H9 (cell line): ENCODE results near the gene SHANK3. TPM values are rescaled to one million over a fixed set of nuclear protein-coding genes. Genes with fewer than 3 reads are reported as not detected.

Experiments
- DNase-seq: peaks from one replicate; pipeline ENCODE4 v3.0.0-alpha.2; 2017
- H2AFZ ChIP-seq: one replicate; pipeline ENCODE4 v1.6.1; 2013; ENCODE audit warnings: mild to moderate bottlenecking, low read length, control low read depth, moderate library complexity
- H2AK5ac ChIP-seq: 2 replicates; pipeline ENCODE4 v1.6.1; 2013; ENCODE audit warnings: low read length, control low read depth, mixed read lengths; ENCODE audit not compliant: insufficient read length
- H2BK120ac ChIP-seq: one replicate; pipeline ENCODE4 v1.6.1; 2013; ENCODE audit warnings: low read depth, mild to moderate bottlenecking, low read length, control low read depth, inconsistent platforms; ENCODE audit not compliant: poor library complexity, severe bottlenecking
- H2BK12ac ChIP-seq: 2 replicates; pipeline ENCODE4 v1.6.1; 2013; ENCODE audit warnings: low read length, control low read depth, mixed read lengths, low read depth; ENCODE audit not compliant: insufficient read length
- H2BK15ac ChIP-seq: 2 replicates; pipeline ENCODE4 v1.6.1; 2013; ENCODE audit warnings: low read depth, low read length, control low read depth
- H2BK20ac ChIP-seq: one replicate; pipeline ENCODE4 v1.6.1; 2013; ENCODE audit warnings: low read depth, mild to moderate bottlenecking, low read length, control low read depth, inconsistent platforms; ENCODE audit not compliant: poor library complexity, severe bottlenecking
- H2BK5ac ChIP-seq: 2 replicates; pipeline ENCODE4 v1.6.1; 2013; ENCODE audit warnings: low read length, control low read depth, mixed read lengths; ENCODE audit not compliant: insufficient read length
- H3K14ac ChIP-seq: 2 replicates; pipeline ENCODE4 v1.6.1; 2013; ENCODE audit warnings: low read length, control low read depth; ENCODE audit not compliant: insufficient read depth
- H3K18ac ChIP-seq: 2 replicates; pipeline ENCODE4 v1.6.1; 2013; ENCODE audit warnings: low read depth, mild to moderate bottlenecking, mixed read lengths, low read length, control low read depth; ENCODE audit not compliant: insufficient read length
- H3K23ac ChIP-seq: 2 replicates; pipeline ENCODE4 v1.6.1; 2013; ENCODE audit warnings: low read length, control low read depth, mixed read lengths, low read depth; ENCODE audit not compliant: insufficient read length
- H3K23me2 ChIP-seq: 2 replicates; pipeline ENCODE4 v1.6.1; 2013; ENCODE audit warnings: low read depth, mild to moderate bottlenecking, mixed read lengths, low read length, control low read depth; ENCODE audit not compliant: insufficient read length, poor library complexity, severe bottlenecking
- H3K27ac ChIP-seq: 2 replicates; pipeline ENCODE4 v1.5.1; 2013; ENCODE audit warnings: low read length, control low read depth, mixed read lengths, low read depth; ENCODE audit not compliant: insufficient read length
- H3K27me3 ChIP-seq: 2 replicates; pipeline ENCODE4 v1.6.1; 2013; ENCODE audit warnings: low read length, control low read depth, inconsistent platforms; ENCODE audit not compliant: insufficient read depth
- H3K4ac ChIP-seq: 2 replicates; pipeline ENCODE4 v1.6.1; 2013; ENCODE audit warnings: low read depth, mild to moderate bottlenecking, control low read depth, inconsistent platforms, low read length, moderate library complexity
- H3K4me1 ChIP-seq: 2 replicates; pipeline ENCODE4 v1.6.1; 2013; ENCODE audit warnings: low read length, control low read depth, inconsistent platforms; ENCODE audit not compliant: insufficient read depth
- H3K4me2 ChIP-seq: 2 replicates; pipeline ENCODE4 v1.6.1; 2013; ENCODE audit warnings: low read length, control low read depth, mixed read lengths; ENCODE audit not compliant: insufficient read length, insufficient read depth
- H3K56ac ChIP-seq: 2 replicates; pipeline ENCODE4 v1.6.1; 2013; ENCODE audit warnings: low read depth, mild to moderate bottlenecking, mixed read lengths, low read length, control low read depth; ENCODE audit not compliant: insufficient read length
- H3K79me1 ChIP-seq: 2 replicates; pipeline ENCODE4 v1.6.1; 2013; ENCODE audit warnings: low read depth, mild to moderate bottlenecking, moderate library complexity, low read length, control low read depth, inconsistent platforms; ENCODE audit not compliant: insufficient read depth, poor library complexity, severe bottlenecking
- H3K79me2 ChIP-seq: 2 replicates; pipeline ENCODE4 v1.6.1; 2013; ENCODE audit warnings: low read length, control low read depth, inconsistent platforms; ENCODE audit not compliant: insufficient read depth
- H3K9ac ChIP-seq: 2 replicates; pipeline ENCODE4 v1.6.1; 2013; ENCODE audit warnings: low read length, control low read depth, mixed read lengths; ENCODE audit not compliant: insufficient read length; ENCODE audit errors: extremely low read depth
- H3K9me3 ChIP-seq: one replicate; pipeline ENCODE4 v1.6.1; 2013; ENCODE audit warnings: low read depth, low read length, inconsistent platforms; ENCODE audit not compliant: control insufficient read depth
- H3T11ph ChIP-seq: one replicate; pipeline ENCODE4 v1.6.1; 2013; ENCODE audit warnings: mild to moderate bottlenecking, low read length, control low read depth, inconsistent platforms
- H4K20me1 ChIP-seq: one replicate; pipeline ENCODE4 v1.6.1; 2013; ENCODE audit not compliant: control insufficient read depth, insufficient read length, insufficient read depth
- H4K5ac ChIP-seq: 2 replicates; pipeline ENCODE4 v1.6.1; 2013; ENCODE audit warnings: low read depth, mild to moderate bottlenecking, mixed read lengths, low read length, control low read depth; ENCODE audit not compliant: insufficient read length
- H4K8ac ChIP-seq: replicated peaks from 2 replicates; pipeline ENCODE4 v1.6.1; 2013; ENCODE audit warnings: low read length, control low read depth, mixed read lengths, low read depth; ENCODE audit not compliant: insufficient read length
- H4K91ac ChIP-seq: 2 replicates; pipeline ENCODE4 v1.6.1; 2013; ENCODE audit warnings: low read depth, mild to moderate bottlenecking, moderate library complexity, mixed read lengths, low read length, control low read depth; ENCODE audit not compliant: insufficient read length
- H3K27ac Mint-ChIP-seq, 3 experiments: 2 replicates in 2 of 3; 3 replicates in 1 of 3; pipeline ENCODE4 v1.8.0; 2020 to 2021; ENCODE audit warnings: mixed read lengths in 3 of 3, mild to moderate bottlenecking in 1 of 3, moderate library complexity in 1 of 3
- H3K27me3 Mint-ChIP-seq: 2 replicates; pipeline ENCODE4 v1.8.0; 2021; ENCODE audit warnings: low read depth, mild to moderate bottlenecking, moderate library complexity, mixed read lengths
- H3K36me3 Mint-ChIP-seq, 3 experiments: 2 replicates in 2 of 3; 3 replicates in 1 of 3; pipeline ENCODE4 v1.8.0; 2020 to 2021; ENCODE audit warnings: low read depth in 3 of 3, mixed read lengths in 3 of 3; ENCODE audit not compliant: insufficient read depth in 1 of 3
- H3K4me1 Mint-ChIP-seq, 2 experiments: 2 replicates each; pipeline ENCODE4 v1.8.0; 2020; ENCODE audit warnings: mixed read lengths in 2 of 2
- H3K4me3 Mint-ChIP-seq, 2 experiments: 2 replicates in 1 of 2; 3 replicates in 1 of 2; pipeline ENCODE4 v1.8.0; 2020 to 2021; ENCODE audit warnings: mild to moderate bottlenecking in 2 of 2, mixed read lengths in 2 of 2, moderate library complexity in 1 of 2
- H3K9me3 Mint-ChIP-seq, 2 experiments: 2 replicates in 1 of 2; 3 replicates in 1 of 2; pipeline ENCODE4 v1.8.0; 2020; ENCODE audit warnings: mild to moderate bottlenecking in 2 of 2, mixed read lengths in 2 of 2, moderate library complexity in 1 of 2
- CTCF ChIP-seq: fragments of 200-600 bp; sonication (generic); conservative IDR thresholded peaks from 3 replicates; pipeline ENCODE4 v1.8.0; 2021; ENCODE audit warnings: antibody characterized with exemption, mild to moderate bottlenecking
- WGBS: extraction: QIAGEN DNeasy Blood & Tissue Kit; methylation state at CpG from one replicate; pipeline ENCODE4 v1.1.7; 2013; ENCODE audit warnings: missing lambda C conversion rate, low lambda C conversion rate, mixed read lengths; ENCODE audit not compliant: insufficient read length; ENCODE audit errors: extremely low coverage; 5-methylcytosine and 5-hydroxymethylcytosine counted together
- total RNA-seq: library from RNA; stranded (reverse); gene quantifications from 2 replicates; pipeline ENCODE4 v1.2.1, GENCODE V29; 2021

The SHANK3 gene
- total RNA-seq, 1 experiment from 2014 or later, result 8.7 TPM

DNA sequence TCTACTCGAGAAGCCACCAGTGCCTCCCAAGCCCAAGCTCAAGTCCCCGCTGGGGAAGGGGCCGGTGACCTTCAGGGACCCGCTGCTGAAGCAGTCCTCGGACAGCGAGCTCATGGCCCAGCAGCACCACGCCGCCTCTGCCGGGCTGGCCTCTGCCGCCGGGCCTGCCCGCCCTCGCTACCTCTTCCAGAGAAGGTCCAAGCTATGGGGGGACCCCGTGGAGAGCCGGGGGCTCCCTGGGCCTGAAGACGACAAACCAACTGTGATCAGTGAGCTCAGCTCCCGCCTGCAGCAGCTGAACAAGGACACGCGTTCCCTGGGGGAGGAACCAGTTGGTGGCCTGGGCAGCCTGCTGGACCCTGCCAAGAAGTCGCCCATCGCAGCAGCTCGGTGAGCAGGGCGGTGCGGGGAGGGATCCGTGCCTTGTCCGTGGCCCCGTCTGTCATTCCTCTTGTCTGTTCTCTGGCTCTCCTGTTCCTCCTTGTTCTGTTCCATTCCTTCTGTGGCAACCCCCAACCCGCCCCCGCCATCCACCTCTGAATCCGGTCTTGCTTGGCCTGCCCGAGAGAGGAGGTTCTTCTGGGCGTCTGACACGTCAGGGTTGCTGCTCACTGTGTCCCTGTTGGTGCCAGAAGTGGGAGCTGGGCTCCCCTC lies 49.6 kb downstream of the SHANK3 start:
- no peak overlapping the region for H2BK12ac ChIP-seq
- H3K79me1 ChIP-seq, result no peaks in the 10 kb centered on the region
- Mint-ChIP-seq H3K4me1 (peaks cover 8 to 14% of the 10 kb centered on the region in 2 experiments), H3K4me3 (no peak overlapping the region), H3K27me3 (peaks cover 74% of the 10 kb centered on the region), H3K9me3 (peaks cover 0 to 4% of the 10 kb centered on the region in 2 experiments; a peak in 1 of 5 replicates), H3K36me3 (peaks cover 4 to 14% (median 13%) of the 10 kb centered on the region in 3 experiments; a peak in 6 of 7 replicates), H3K27ac (no peak overlapping the region)
- H3K56ac ChIP-seq, result no peak overlapping the region
- H2BK120ac ChIP-seq, result no peak overlapping the region
- no CpG with 5 or more reads among the region's 33 CpGs for WGBS
- H3K9ac ChIP-seq, result no peak overlapping the region
- no peak overlapping the region for H3K23ac ChIP-seq
- no peak overlapping the region for H2BK5ac ChIP-seq
- H3K18ac ChIP-seq, result no peak overlapping the region
- H3K79me2 ChIP-seq, result no peaks in the 10 kb centered on the region
- H3K23me2 ChIP-seq, result peaks cover 9% of the 10 kb centered on the region
- H3K4me2 ChIP-seq, result no peak overlapping the region
- no peak overlapping the region; the same call in 1 of the 2 replicates for H3K14ac ChIP-seq
- H3K4ac ChIP-seq, result no peak overlapping the region
- TF ChIP-seq CTCF, result no peak
- H2BK15ac ChIP-seq, result no peak overlapping the region
- no peaks in the 10 kb centered on the region for H4K20me1 ChIP-seq
- H4K8ac ChIP-seq, result no peak overlapping the region
- no peak for DNase-seq
- no peak overlapping the region for H4K91ac ChIP-seq
- H2BK20ac ChIP-seq, result no peak overlapping the region
- no peak overlapping the region for H3K27ac ChIP-seq
- H2AK5ac ChIP-seq, result no peak overlapping the region
- H2AFZ ChIP-seq, result no peak overlapping the region
- H3K27me3 ChIP-seq, result peaks cover 40% of the 10 kb centered on the region; the same call in 1 of the 2 replicates
- H3T11ph ChIP-seq, result no peak overlapping the region
- H4K5ac ChIP-seq, result no peak overlapping the region
- H3K9me3 ChIP-seq, result no peaks in the 10 kb centered on the region
- H3K4me1 ChIP-seq, result no peaks in the 10 kb centered on the region

Other genes starting within 250 kb of the SHANK3 start
- gene SBF1, start 197.8 kb upstream of the SHANK3 start, total RNA-seq, result 69.8 and 72.0 TPM in 2 replicates
- 11.4 and 11.9 TPM in 2 replicates for gene ADM2, start 191.3 kb upstream of the SHANK3 start, total RNA-seq
- gene MIOX, start 186.0 kb upstream of the SHANK3 start, total RNA-seq, result 1.4 and 1.5 TPM in 2 replicates
- gene LMF2, start 165.1 kb upstream of the SHANK3 start, total RNA-seq, result 43.6 and 46.0 TPM in 2 replicates
- 76.2 and 78.1 TPM in 2 replicates for gene NCAPH2, start 164.6 kb upstream of the SHANK3 start, total RNA-seq
- gene SCO2, start 147.2 kb upstream of the SHANK3 start, total RNA-seq, result 3.3 and 3.4 TPM in 2 replicates
- gene TYMP, start 142.8 kb upstream of the SHANK3 start, total RNA-seq, result 0.61 and 1.0 TPM in 2 replicates
- not detected in 2 replicates for gene KLHDC7B, start 126.9 kb upstream of the SHANK3 start, total RNA-seq
- gene SYCE3, start 109.9 kb upstream of the SHANK3 start, total RNA-seq, result 0.85 and 0.97 TPM in 2 replicates
- gene CPT1B, start 94.4 kb upstream of the SHANK3 start, total RNA-seq, result 65.7 and 68.3 TPM in 2 replicates
- gene CHKB, start 90.0 kb upstream of the SHANK3 start, total RNA-seq, result 64.1 and 64.9 TPM in 2 replicates
- gene MAPK8IP2, start 72.0 kb upstream of the SHANK3 start, total RNA-seq, result 5.7 and 5.9 TPM in 2 replicates
- 10.3 and 11.0 TPM in 2 replicates for gene ARSA, start 44.7 kb upstream of the SHANK3 start, total RNA-seq
- gene ACR, start 65.4 kb downstream of the SHANK3 start, total RNA-seq, result 0.35 TPM in 1 of 2 replicates, not detected in the other
- 18.1 and 19.0 TPM in 2 replicates for gene RABL2B, start 110.8 kb downstream of the SHANK3 start, total RNA-seq